ENCODE results near the gene CACNB2.

The CACNB2 gene

DNA sequence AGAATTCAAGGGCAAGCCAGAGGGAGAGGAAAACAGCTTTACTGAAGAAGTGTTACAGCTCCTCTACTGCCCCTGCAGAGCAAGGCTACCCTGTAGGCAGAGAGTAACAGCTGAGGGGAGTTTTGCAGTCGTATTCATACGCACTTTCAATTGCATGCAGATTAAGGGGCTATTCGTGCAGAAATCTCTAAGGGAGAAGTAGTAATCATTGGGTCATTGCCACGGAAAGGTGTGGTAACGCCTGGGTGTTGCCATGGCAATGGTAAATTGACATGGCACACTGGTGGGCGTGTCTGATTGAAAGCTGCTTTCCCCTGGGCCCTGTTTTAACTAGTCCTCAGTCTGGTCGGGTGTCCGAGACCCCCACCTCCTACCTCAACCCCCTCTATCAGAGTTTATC is 284.0 kb downstream of the CACNB2 start:
- H3K9me2 ChIP-seq (replicated peaks; ENCODE audit: control insufficient read depth, low read length): no peaks in the 10 kb centered on the region
- H4K20me1 ChIP-seq (ENCODE audit: control insufficient read depth, insufficient read depth, low read depth, low read length): no peaks in the 10 kb centered on the region
- H3K27me3 ChIP-seq (ENCODE audit: control insufficient read depth, low read length): no peaks in the 10 kb centered on the region
- H3K4me1 ChIP-seq (ENCODE audit: control insufficient read depth, low read length): no peaks in the 10 kb centered on the region
- no peaks in the 10 kb centered on the region for H3K9me3 ChIP-seq (ENCODE audit: control insufficient read depth, insufficient read depth, low read length)
- no peaks in the 10 kb centered on the region for H3K36me3 ChIP-seq (ENCODE audit: control insufficient read depth, low read length)
- no peak overlapping the region for H3K27ac ChIP-seq (ENCODE audit: low read depth, low read length)
- H3K4me2 ChIP-seq (ENCODE audit: low read length): no peak overlapping the region
- TF ChIP-seq, protein P1, sequence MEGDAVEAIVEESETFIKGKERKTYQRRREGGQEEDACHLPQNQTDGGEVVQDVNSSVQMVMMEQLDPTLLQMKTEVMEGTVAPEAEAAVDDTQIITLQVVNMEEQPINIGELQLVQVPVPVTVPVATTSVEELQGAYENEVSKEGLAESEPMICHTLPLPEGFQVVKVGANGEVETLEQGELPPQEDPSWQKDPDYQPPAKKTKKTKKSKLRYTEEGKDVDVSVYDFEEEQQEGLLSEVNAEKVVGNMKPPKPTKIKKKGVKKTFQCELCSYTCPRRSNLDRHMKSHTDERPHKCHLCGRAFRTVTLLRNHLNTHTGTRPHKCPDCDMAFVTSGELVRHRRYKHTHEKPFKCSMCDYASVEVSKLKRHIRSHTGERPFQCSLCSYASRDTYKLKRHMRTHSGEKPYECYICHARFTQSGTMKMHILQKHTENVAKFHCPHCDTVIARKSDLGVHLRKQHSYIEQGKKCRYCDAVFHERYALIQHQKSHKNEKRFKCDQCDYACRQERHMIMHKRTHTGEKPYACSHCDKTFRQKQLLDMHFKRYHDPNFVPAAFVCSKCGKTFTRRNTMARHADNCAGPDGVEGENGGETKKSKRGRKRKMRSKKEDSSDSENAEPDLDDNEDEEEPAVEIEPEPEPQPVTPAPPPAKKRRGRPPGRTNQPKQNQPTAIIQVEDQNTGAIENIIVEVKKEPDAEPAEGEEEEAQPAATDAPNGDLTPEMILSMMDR (IDR thresholded peaks at IDR 0.05; ENCODE audit: low read depth, low read length, poor library complexity, severe bottlenecking): no peak
- TF ChIP-seq EZH2phosphoT487 (IDR thresholded peaks at IDR 0.05; ENCODE audit: borderline replicate concordance, low read length): no peak
- H3K4me3 ChIP-seq (ENCODE audit: low read length): no peak overlapping the region
- no peaks in the 10 kb centered on the region for H3K79me2 ChIP-seq (ENCODE audit: control insufficient read depth, low read length)
- no peaks in the 10 kb centered on the region for H3F3A ChIP-seq (ENCODE audit: control insufficient read depth, insufficient read depth)

DNA sequence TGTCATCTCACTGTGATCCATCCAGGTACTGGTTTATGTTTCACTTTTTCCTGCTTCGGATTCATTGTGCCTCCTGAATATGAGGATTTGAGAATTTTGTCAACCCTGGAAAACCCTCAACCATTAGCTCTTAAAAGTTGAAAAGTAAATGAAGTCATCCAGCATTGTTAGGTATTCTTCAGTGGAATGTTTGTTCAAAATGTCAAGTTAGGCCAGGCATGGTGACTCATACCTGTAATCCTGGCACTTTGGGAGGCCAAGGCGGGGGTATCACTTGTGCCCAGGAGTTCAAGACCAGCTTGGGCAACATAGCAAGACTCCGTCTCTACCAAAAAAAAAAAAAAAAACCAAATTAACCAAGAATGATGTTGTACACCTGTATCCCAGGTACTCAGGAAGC is 289.1 kb downstream of the CACNB2 start:
- no peaks in the 10 kb centered on the region for H3K79me2 ChIP-seq (ENCODE audit: control insufficient read depth, low read length)
- H3K36me3 ChIP-seq (ENCODE audit: control insufficient read depth, low read length): no peaks in the 10 kb centered on the region
- H3K4me2 ChIP-seq (ENCODE audit: low read length): no peak overlapping the region
- H3K27ac ChIP-seq (ENCODE audit: low read depth, low read length): no peak overlapping the region
- H3K27me3 ChIP-seq (ENCODE audit: control insufficient read depth, low read length): no peaks in the 10 kb centered on the region
- TF ChIP-seq EZH2phosphoT487 (IDR thresholded peaks at IDR 0.05; ENCODE audit: borderline replicate concordance, low read length): no peak
- TF ChIP-seq, protein P1 (IDR thresholded peaks at IDR 0.05; ENCODE audit: low read depth, low read length, poor library complexity, severe bottlenecking): no peak
- no peak overlapping the region for H3K4me3 ChIP-seq (ENCODE audit: low read length)
- H3K9me2 ChIP-seq (replicated peaks; ENCODE audit: control insufficient read depth, low read length): no peaks in the 10 kb centered on the region
- no peaks in the 10 kb centered on the region for H3K9me3 ChIP-seq (ENCODE audit: control insufficient read depth, insufficient read depth, low read length)
- H3F3A ChIP-seq (ENCODE audit: control insufficient read depth, insufficient read depth): no peaks in the 10 kb centered on the region
- H4K20me1 ChIP-seq (ENCODE audit: control insufficient read depth, insufficient read depth, low read depth, low read length): no peaks in the 10 kb centered on the region
- no peaks in the 10 kb centered on the region for H3K4me1 ChIP-seq (ENCODE audit: control insufficient read depth, low read length)

DNA sequence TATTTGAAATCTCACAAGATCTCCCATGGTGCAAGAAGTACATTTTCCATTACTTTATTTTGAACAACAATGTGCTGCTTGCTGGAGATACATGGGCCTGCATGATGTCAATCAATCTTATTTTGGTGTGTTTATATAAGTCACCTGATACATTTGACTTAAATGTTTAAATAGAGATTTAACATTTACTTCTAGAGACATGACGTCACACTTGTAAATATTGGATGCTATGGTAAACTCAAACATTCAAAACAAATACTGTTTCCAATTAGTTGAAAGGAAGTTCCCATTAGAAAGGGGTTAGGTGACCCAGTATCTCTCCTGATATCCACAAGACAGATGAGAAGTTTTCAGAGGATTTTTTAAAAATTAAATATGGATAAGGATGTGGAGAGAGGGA is 296.7 kb downstream of the CACNB2 start:
- H3K9me2 ChIP-seq (replicated peaks; ENCODE audit: control insufficient read depth, low read length): no peaks in the 10 kb centered on the region
- H3K4me1 ChIP-seq (ENCODE audit: control insufficient read depth, low read length): no peaks in the 10 kb centered on the region
- H3K9me3 ChIP-seq (ENCODE audit: control insufficient read depth, insufficient read depth, low read length): no peaks in the 10 kb centered on the region
- H3K79me2 ChIP-seq (ENCODE audit: control insufficient read depth, low read length): no peaks in the 10 kb centered on the region
- no peaks in the 10 kb centered on the region for H3K36me3 ChIP-seq (ENCODE audit: control insufficient read depth, low read length)
- TF ChIP-seq, protein P1 (IDR thresholded peaks at IDR 0.05; ENCODE audit: low read depth, low read length, poor library complexity, severe bottlenecking): no peak
- no peak for TF ChIP-seq EZH2phosphoT487 (IDR thresholded peaks at IDR 0.05; ENCODE audit: borderline replicate concordance, low read length)
- H4K20me1 ChIP-seq (ENCODE audit: control insufficient read depth, insufficient read depth, low read depth, low read length): no peaks in the 10 kb centered on the region
- no peak overlapping the region for H3K27ac ChIP-seq (ENCODE audit: low read depth, low read length)
- H3F3A ChIP-seq (ENCODE audit: control insufficient read depth, insufficient read depth): no peaks in the 10 kb centered on the region
- H3K4me2 ChIP-seq (ENCODE audit: low read length): no peak overlapping the region
- H3K27me3 ChIP-seq (ENCODE audit: control insufficient read depth, low read length): no peaks in the 10 kb centered on the region
- H3K4me3 ChIP-seq (ENCODE audit: low read length): no peak overlapping the region

DNA sequence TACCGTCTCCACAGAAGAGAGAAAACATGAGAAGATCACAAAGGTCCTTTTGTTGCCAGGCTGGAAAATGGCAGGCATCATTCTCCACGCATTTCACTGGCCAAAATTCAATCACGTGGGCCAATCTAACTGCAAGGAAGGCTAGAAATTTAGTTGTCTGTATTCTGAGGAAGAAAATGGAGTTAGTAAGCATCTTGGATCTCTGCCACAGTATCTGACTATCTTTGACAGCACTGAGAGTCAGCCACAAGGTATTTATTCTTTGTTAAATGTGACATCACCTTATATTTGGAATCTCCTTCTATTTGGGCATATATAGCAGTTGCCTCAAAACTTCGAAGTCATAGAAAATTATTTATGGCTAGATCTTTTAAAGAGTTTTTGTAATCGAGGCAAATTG is 297.3 kb downstream of the CACNB2 start:
- Histone ChIP-seq H3K4me2 (ENCODE audit: low read length) (no peak overlapping the region), H3K36me3 (ENCODE audit: control insufficient read depth, low read length) (no peaks in the 10 kb centered on the region), H4K20me1 (ENCODE audit: control insufficient read depth, insufficient read depth, low read depth, low read length) (no peaks in the 10 kb centered on the region), H3K27me3 (ENCODE audit: control insufficient read depth, low read length) (no peaks in the 10 kb centered on the region), H3K27ac (ENCODE audit: low read depth, low read length) (no peak overlapping the region), H3K4me1 (ENCODE audit: control insufficient read depth, low read length) (no peaks in the 10 kb centered on the region), H3K9me3 (ENCODE audit: control insufficient read depth, insufficient read depth, low read length) (no peaks in the 10 kb centered on the region), H3K4me3 (ENCODE audit: low read length) (no peak overlapping the region), H3K9me2 (replicated peaks; ENCODE audit: control insufficient read depth, low read length) (no peaks in the 10 kb centered on the region), H3K79me2 (ENCODE audit: control insufficient read depth, low read length) (no peaks in the 10 kb centered on the region), H3F3A (ENCODE audit: control insufficient read depth, insufficient read depth) (no peaks in the 10 kb centered on the region)
- TF ChIP-seq, protein P1 (IDR thresholded peaks at IDR 0.05; ENCODE audit: low read depth, low read length, poor library complexity, severe bottlenecking): no peak
- TF ChIP-seq EZH2phosphoT487 (IDR thresholded peaks at IDR 0.05; ENCODE audit: borderline replicate concordance, low read length): no peak

Measured in DOHH2 (cell line).